HT-29 (cell line): ENCODE data around the gene ANO7. TPM values are rescaled to one million over a fixed set of nuclear protein-coding genes. Genes with fewer than 3 reads are reported as not detected.
A peak's percentile ranks its signal among the peaks of the same experiment; 100 is the strongest.

Source experiments
- DNase-seq: peaks from one replicate; pipeline ENCODE4 v3.0.0-alpha.2; 2015; ENCODE audit warnings: low spot score
- total RNA-seq: library from RNA; depleted of rRNA; stranded (reverse); fragments of >200 nt; shearing (Covaris generic); gene quantifications from 2 replicates; pipeline ENCODE4 v1.2.3, GENCODE V29; 2014

Gene ANO7
- total RNA-seq, 1 experiment from 2014 or later, result 4.1 TPM

DNA sequence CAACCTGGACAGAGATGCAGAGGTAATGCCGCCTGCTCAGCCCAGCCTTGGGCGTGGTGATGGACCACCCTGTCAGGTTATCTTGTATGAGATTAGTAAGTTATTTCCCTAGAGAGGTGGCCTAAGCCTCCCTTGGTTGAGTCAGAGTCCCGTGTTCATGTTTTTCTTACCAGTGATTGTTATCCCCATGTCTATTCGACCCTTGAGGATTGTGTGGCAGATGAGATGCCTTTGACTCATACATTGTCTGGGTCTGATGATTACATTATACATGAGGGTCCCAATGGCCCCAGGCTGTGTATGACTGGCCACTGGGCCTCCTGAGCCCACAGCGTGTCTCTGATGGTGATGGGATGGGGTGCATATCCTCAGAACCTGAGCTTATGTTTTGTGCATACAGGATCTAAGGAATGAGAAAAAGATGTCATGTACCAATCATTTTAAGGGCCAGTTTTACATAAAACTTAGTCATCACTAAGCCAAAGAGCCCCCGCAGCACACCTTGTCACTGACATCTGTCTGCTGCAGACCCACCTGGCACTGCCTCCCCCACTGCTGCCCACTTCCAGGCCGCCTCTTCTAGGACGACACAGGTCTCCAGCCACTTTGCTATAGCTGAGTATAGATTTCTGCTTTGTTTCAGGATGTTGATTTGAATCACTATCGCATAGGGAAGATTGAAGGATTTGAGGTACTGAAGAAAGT is 30.5 kb upstream of the ANO7 start:
- DNase-seq, result no peak

DNA sequence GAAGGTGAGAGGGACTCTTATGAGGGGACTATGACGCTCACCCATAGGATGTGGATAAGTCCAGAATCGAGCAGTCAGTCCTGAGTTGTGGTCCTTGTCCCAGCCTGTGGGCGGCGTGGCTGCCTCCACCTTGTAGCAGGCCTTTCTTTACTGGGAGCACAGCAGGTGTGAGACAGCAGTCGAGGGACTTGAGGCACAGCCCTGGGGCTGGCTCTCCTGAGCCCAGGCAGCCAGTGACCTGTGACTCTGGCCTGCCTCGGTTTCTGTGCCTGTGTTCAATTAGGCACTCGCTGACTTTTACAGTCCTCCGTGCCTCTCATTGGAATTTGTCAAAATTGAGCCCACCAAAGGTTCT is 30.0 kb upstream of the ANO7 start:
- no peak for DNase-seq

DNA sequence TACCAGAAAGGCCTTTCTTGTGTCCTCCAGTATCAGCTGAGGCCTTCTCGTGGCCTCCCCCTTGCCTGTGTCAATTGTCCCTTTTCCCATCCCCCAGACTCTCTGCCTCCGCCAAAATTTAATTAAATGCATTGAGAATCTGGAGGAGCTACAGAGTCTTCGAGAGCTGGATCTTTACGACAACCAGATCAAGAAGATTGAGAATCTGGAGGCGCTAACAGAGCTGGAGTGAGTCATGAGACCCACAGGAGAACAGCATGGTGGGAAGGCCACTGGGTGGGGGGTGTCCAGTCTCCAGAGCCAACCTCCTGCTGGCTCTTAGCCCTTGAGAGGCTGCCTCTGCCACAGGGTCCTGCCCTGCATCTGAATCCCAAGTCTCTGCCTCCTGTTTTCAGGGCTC is 29.4 kb upstream of the ANO7 start:
- DNase-seq, result no peak

DNA sequence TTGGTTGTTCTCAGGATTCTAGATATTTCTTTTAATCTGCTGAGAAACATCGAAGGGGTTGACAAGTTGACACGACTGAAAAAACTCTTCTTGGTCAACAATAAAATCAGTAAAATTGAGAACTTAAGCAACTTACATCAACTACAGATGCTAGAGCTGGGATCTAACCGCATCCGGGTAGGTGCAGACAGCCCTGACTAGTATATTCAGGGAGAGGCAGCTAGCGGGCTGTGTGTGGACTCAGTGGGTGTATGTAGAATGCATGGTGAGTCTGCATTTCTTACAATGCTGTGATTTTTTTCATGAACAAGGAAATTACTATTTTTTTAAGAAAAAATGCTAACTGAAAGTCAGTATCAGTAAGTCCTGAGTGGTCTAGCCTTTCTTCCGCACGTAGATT is 28.2 kb upstream of the ANO7 start:
- no peak for DNase-seq

DNA sequence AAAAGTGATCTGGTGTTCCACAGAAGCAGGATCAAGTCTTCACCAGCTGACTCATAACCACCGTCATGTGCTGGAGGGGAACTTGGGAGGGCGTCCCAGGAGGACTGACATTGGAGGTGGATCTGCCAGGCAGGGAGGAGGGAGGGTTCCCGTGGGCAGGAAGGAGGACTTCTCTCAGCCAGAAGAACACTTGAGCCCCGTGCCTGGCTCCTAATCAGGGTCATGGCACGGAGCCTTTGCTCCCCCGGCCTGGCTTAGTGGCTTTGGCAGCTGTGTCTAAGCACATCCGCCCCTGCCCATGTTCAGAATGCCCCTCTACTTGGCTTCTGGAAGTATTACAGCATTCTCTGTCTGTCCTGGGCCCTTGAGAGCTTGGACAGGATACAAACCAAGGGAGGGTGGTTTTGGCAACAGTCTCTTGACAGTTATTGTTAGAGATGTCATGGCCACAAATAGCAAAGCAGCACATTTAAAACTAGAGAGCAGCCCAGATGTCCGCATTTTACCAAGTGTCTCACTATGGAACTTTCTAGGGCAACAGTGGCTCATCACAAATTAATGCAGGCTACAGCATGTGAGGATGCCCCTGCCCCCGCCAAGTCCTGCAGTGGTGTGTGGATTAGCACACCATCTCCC is 26.7 kb upstream of the ANO7 start:
- DNase-seq, result no peak

DNA sequence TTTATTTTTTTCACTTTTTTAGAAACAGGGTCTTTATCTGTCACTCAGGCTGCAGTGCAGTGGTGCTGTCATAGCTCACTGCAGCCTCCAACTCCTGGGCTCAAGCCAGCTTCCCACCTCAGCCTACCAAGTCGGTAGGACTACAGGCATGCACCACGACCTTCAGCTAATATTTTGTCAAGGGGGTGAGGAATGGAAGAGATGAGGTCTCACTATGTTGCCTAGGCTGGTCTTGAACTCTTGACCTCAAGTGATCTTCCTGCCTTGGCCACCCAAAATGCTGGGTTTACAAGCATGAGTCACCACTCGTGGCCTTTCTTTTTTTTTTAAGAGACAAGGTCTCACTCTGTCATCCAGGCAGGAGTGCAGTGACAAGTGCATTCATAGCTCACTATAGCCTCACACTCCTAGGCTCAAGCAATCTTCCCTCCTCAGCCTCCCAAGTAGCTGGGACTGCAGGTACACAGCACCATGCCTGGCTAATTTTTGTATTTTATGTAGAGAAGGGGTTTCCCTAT is 24.8 kb upstream of the ANO7 start:
- DNase-seq, result no peak

DNA sequence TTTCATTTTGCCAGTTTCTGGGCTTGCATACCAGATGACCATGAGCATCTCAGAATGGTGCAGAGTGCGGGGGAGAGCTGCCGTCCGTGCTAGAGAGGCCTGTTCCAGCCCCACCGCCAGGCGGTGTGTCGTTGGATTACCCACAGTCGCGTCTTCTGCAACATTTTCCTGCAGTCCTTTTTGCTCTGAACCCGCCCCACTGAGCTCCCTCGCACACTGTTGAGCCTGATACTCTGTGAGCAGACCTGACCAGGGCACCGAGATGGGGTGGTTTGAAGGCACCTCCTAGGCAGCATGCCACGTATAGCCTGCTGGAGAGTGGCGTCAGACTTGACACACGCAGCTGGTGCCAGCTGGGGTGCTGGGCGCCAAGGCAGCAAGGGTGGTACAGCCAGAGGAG is 20.1 kb upstream of the ANO7 start:
- DNase-seq, result no peak

DNA sequence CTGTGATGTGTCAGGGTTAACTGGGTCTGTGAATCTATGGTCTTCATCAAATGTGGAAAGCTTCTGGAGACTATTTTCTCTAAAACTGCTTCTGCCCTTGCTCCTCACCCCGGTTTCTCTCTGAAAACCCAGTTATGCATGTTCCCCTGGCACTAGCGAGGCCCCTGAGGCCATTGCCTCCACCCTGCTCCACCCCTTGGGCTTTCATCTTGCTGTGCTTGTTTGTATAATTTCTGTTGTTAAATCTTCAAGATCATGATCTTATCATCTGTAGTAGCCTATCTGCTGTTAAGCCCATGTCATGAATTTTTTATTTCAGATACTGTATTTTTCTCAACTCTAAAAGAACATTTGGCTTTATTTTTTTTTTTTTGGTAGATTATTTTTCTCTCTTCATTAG is 14.9 kb upstream of the ANO7 start:
- peak; percentile 27 for DNase-seq

DNA sequence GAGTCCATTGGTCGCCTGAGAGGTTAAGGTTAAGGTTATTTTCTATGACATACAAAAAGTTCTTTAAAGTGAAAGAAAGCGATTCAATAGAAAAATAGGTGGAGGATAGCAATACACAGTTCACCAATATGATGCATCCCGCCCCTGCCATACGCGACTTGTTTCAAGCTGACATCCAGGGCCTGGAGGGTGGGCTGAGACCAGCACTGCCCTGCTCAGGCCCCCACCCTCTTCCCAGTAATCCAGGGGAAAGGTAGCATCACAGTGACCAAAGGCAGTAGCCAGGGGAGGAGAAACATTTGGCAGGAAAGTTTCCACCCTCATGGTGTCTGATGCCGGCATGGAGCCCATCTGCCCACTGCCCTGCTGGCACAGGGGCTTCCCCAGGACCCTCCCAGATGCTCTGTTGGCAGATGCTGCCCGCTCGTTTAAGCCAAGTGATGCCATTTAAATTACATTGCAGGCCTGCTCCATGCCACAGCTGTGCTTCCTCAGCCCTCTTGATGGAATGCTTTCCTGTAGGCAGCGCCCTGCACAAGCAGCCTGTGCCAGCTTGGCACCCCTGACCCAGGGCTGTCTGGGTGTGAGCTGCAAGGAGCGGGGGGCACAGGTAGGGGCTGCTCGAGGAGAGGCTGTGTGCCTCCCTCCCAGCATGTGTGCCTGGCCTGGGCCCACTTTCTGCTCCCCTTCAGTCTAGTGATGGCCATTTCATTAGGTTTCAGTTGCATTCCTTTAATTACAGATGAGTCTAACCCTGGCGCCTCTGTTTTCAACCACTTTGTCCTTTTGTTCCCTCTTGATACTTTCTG is 10.7 kb upstream of the ANO7 start:
- DNase-seq, result no peak

DNA sequence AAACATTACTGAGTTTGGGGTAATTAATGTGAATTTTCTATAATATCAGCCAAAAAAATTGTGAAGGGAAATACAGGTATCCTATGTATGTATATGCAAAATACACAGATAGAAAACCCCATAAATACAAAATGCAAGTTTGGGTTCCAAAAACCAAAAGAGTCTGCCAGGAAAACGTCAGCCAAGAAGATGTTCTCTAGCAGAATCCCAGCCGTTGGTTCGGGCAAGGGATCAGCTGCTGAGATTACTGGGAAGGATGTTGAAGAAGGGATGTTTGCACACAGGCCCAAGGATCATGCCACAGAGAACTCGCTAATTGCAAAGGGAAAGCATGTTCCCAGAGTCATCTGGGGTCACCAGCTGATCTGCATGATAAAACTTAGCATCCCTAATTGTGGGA is 9.5 kb upstream of the ANO7 start:
- DNase-seq, result no peak

DNA sequence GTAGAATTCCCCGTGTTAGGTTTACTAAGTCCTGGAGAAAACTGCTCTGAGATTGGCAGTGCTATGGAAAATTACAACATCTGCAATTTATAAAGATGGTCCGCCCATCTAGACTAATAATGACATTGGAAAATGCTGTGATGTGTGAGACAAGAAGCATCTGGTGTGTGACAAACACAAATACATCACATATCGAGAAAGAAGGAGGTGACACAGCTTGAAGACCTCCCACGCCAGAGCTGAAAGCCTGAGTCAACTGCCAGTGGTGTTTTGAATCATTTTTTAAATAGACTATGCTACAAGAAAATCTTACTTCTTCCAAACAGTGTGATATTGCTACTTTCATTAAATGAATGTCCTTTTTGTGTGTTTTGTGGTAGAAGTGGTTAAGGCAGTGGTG is 8.6 kb upstream of the ANO7 start:
- DNase-seq, result no peak

DNA sequence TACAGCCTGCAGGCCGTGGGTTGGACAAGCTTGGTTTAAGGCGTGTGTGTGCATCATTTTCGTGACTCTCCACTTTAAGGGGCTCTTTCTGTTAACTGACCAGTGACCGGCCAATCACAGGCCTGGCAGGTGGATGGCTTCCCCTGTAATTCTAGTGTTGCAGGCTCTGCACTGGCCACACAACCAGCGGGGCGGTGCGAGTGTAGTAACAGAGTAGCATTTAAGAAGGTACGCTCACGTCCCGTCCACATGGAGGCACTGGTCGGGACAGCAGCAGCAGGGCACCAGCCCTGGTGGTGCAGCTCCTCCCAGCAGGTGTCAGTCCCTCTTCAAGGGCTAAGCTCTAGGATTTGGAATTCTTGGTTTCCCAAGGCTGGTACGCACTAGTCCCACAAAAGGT is 8.0 kb upstream of the ANO7 start:
- no peak for DNase-seq

DNA sequence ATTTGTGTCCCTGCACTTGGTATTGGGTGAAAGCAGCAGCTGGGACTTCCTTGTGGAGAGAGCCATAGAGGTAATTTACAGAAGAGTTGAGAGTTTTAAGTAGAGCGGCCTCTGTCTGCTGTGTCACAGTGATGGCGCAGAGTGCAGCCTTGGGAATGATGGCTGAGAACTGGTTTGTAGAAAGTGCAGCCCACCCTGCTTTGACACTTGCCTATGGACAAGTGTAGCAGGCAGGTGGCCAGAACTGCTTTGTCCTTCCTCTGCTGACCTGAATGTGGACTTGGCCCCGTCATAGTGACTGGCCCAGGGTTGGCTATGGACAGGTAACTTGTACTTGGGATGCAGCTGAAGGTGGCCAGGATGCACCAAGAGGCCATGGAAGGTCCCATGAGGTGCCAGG is 6.4 kb upstream of the ANO7 start:
- DNase-seq, result no peak

DNA sequence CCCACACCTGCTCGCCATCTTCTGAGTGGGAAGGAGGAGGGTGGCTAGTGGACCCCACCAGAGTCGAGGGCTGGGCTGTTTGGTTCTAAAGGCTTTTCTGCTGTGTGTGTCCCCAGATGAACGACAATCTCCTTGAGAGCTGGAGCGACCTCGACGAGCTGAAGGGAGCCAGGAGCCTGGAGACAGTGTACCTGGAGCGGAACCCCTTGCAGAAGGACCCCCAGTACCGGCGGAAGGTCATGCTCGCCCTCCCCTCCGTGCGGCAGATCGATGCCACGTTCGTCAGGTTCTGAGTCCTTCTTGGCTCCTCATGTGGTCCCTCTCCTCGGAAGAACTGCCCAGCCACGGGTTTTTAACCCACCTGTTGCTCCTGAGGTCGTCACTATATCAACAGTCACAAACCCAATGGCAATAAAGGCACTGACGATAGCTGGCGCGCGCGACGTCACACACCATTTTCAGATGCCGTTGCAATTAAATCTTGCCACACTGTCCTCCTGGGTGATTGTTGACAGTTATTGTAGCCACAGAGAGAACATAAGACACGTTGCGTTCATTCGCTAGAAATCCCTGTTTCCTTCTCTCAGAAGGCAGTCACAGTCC is 5.8 kb upstream of the ANO7 start:
- no peak for DNase-seq

DNA sequence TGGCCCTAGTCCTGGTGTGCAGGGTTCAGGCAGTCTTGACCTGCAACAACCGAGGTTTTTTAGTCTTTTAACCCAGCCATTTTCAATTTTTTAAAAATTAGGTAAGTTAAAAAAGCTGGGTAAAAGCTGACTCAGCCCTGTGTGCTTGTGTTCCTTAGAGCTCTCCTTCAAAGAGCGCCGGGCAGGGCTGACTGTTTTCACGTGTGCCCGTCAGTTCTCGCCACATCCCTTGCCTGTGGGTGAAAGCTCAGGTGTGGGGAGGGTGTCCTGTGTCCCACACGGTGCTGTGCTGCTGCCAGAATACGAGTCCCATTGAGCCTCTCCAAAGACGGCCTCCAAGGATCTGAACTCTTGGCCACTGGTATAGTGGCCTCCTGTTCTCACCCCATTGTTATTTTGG is 5.3 kb upstream of the ANO7 start:
- DNase-seq, result no peak

DNA sequence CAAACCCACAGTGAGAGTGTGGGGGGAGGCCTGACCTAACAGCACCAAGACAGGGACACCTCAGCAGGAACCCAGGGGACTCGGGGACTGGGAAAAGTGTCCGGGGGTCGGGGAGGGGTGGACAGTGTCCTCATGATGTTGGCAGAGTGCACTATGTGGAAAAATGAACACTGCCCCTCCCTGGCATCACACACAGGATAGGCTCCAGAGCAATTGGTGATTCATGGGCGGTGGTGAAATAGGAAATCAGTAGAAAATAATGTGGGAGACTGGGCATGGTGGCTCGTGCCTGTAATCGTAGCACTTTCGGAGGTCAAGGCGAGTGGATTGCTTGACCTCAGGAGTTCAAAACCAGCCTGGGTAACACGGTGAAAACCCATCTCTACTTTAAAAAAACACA is 3.6 kb upstream of the ANO7 start:
- no peak for DNase-seq

DNA sequence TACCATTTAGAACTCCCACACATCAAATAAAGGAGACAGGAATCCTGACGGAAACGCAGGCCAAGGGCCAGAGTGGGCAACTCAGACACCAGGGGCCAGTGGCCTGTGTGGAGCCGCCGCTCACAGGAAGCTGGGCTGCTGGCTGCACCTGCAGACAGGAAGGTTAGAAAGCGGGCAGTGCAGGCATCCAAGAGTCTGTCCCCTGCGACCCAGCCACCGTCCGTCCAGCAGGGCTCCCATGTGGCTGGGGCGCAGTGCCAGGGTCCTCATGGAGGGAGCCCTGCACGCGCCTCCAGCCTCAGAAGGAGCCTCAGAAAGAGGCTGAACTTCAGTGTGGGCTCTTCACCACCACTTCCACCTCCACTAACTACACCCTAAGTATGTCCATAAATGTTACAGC is 2.5 kb upstream of the ANO7 start:
- DNase-seq, result no peak

DNA sequence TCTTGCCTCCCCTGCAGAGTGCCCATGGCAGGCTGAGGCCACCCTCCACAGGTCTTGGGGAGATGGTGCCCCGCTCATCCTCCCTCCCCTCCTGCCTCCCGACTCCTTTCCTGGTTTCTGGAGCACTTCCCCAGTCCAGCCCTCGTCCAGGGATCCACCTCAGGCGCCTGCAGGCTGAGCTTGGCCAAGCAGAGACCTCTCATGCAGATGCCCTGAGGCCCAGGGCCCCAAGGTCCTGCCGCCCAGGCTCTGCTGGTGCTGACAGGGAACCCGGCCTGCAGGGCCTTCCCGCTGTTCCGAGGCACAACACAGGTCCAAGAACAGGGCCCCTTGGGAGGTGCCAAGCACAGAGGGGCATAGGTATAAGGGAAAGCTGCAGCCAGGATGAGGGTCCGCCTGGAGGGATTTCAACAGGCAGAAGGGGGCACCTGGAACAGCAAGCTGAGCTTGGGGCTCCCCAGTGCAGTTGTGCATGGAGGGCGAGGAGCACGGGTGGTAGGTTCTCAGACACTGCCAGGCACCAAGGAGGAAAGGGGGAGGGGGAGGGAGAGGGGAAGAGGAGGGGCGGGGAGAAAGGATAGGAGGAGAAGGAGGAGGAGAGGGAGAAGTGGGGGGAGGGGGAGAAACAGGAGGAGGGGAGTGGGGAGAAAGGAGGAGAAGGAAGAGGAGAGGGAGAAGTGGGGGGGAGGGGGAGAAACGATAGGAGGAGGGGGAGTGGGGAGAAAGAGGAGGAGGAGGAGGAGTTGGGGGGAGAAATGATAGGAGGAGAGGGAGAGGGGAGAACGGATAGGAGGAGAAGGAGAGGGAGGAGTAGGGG is 1.2 kb upstream of the ANO7 start:
- DNase-seq, result no peak

DNA sequence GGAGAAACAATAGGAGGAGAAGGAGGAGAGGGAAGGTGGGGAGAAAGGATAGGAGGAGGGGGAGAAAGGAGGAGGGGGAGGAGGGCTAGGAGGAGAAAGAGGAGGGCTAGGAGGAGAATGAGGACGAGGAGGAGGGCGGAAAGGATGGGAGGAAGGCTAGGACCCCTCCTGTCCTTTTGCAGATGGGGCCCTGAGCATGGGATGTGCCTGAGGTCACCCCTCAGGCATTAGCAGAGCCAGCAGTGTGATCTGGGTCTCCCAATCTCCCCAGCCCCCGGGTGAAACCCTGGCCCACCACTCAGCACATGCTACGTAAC is 601 bp upstream of the ANO7 start:
- DNase-seq, result no peak

DNA sequence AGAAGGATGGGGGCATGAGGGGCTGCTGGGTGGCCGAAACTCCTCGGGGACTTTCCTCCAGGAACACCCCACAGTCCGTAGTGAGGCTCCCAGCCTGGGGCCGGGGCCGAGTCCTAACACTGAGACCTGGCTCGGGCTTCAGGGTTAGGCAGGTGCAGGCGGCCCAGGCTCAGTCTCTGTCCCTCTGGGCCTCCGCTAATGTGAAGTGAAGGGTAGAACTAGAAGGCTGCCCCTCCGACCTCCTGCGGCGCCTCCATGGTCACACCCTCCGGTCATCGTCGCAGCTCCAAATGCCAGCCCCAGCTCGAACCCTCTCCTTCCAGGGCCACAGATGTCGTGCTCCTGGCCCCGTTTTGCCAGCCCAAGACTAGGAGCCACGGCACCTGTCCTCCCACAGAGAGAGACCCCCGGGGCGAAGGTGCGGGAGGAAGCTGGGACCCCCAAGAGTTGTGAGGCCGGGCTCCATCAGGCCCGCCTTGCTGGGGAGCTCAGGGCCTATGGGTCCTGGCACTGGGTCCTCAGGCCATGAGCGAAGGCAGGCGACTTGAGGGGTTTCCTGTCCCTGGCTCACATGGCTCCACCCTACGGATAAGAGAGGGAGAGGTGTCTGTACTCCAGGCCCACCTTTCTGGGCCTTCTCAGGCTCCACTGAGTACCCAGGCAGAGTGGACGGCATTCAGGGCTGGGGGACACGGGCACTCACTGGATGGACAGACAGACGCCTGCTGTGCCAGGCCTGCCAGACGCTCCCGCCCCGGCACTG is 797 bp downstream of the ANO7 start:
- no peak for DNase-seq

DNA sequence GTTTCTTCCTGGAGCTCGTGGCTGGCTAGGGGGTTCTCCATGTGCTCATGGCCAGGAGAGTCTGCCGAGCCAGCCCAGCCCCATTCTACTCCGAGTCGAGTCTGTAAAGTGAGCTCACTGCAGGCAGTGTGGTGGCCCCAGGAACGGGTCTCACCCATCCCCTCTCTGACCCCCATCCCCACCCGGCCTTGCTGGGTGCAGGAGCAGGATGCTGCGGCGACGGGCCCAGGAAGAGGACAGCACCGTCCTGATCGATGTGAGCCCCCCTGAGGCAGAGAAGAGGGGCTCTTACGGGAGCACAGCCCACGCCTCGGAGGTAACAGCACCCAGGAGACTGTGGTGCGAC is 1.4 kb downstream of the ANO7 start:
- no peak for DNase-seq
